GM12873 (cell line): ENCODE measurements around the gene IL4.

ENCODE experiments used
- TF ChIP-seq, protein P1 (sequence below): IDR thresholded peaks from 2 replicates; pipeline ENCODE4 v1.5.1; 2012; ENCODE audit warnings: low read depth, mild to moderate bottlenecking, moderate library complexity, low read length, control low read depth; ENCODE audit not compliant: insufficient read depth; ENCODE audit errors: missing control alignments

Gene IL4

GRCh38 chr5:132684922-132685720, 11.3 kb downstream of the IL4 start:
- TF ChIP-seq, protein P1, sequence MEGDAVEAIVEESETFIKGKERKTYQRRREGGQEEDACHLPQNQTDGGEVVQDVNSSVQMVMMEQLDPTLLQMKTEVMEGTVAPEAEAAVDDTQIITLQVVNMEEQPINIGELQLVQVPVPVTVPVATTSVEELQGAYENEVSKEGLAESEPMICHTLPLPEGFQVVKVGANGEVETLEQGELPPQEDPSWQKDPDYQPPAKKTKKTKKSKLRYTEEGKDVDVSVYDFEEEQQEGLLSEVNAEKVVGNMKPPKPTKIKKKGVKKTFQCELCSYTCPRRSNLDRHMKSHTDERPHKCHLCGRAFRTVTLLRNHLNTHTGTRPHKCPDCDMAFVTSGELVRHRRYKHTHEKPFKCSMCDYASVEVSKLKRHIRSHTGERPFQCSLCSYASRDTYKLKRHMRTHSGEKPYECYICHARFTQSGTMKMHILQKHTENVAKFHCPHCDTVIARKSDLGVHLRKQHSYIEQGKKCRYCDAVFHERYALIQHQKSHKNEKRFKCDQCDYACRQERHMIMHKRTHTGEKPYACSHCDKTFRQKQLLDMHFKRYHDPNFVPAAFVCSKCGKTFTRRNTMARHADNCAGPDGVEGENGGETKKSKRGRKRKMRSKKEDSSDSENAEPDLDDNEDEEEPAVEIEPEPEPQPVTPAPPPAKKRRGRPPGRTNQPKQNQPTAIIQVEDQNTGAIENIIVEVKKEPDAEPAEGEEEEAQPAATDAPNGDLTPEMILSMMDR: no peak

DNA sequence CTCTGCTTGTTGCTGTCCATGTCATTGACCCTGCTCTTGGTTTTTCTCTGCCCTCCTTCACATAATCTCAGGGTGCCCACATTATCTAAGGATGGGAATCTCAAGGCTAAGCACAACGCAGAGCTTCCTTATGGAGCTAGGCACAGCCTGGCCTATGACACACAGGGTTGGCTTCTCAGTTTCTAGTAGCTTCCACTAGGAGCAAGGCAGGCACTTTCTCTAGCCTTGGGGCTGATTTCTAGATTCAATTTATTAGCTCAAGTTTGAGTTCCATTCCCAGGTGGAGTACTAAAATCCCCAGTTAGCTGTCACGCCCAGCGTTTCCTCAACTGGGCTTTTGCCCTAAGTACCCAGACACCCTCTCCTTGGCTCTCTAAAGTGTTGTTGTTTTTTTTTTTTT, 12.4 kb downstream of the IL4 start:
- TF ChIP-seq, protein P1: no peak

DNA sequence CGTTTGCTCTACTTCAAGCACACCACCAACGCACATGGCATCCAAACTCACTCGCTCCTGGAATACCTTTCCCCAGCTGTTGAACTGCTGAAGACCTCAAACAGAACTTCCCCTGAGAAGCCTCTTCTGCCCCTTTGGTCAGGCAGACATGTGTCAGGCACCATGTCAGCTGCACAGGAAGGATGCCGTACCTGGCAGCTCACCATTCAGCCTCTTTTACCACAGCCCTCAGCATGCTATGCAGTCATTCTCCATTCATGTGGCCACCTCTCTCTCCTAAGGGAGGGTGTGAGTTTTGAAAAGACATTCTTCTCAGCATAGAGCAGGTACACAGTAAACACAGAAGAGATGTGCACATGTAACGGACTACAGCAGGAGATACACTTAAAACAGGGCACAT, 14.2 kb downstream of the IL4 start:
- TF ChIP-seq, protein P1: no peak

DNA sequence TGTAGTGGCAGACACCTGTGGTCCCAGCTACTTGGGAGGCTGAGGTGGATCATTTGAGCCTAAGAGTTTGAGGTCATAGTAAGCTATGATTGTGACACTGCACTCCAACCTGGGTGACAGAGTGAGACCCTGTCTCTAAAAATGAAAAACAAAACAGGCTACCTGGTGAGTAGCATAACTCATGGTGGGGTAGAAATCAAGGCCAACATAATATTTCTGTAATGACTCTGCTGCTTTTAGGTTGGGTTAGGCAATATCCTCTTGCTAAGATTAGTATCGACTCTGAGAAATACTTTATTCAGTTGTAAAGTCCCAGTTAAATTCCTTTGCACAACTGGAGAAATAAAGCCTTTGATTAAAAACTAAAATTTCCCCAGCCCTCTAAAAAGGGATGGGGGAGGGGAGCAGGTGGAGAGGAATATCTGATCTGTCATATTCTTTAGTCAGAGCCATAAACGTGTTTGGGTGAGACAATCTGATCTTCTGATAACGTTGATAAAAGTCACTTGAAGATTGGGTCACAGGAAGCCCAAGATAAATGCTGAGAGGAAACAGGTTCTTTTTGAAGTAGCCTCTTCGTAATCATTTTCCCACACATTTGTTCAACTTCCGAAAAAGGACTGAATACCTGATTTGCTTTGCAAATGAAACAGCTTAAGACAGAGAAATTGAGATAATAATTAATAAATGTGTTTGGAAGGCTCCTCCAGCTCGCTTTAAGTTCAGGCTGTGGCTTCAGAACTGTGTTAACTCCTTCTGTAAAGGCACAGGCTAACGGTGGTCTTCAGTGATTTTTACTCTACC, 14.9 kb downstream of the IL4 start:
- TF ChIP-seq, protein P1: no peak

GRCh38 chr5:132689513-132689912, 15.7 kb downstream of the IL4 start:
- TF ChIP-seq, protein P1: no peak

- TF ChIP-seq, protein P1: no peak
Observed at GRCh38 chr5:132690156-132690555, 16.4 kb downstream of the IL4 start.

- TF ChIP-seq, protein P1: no peak
Observed at GRCh38 chr5:132692632-132692967, 18.8 kb downstream of the IL4 start.
